ENCODE results near the gene PCGF1.

DNA sequence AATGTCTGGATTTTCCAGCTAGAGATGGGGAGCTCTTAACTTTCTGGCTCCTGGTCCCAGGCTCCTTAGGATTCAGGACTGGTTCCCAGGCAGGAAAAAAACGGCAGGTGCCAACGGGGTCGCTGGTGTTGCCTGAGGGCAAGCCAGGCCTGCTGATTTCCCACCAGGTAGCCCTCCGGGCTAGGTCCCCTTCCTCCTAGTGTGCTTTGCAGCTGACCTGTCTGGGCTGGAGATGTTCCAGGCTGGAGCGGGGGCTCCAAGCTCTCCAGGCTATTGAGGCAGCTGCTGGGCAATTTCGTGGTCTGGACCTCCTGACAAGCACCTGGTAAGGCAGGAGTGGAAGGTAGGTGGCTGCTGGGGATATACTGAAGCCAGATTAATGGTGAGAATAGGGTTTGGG, 33.0 kb downstream of the PCGF1 start:
- no peak for TF ChIP-seq POLR2A (IDR thresholded peaks at IDR 0.05; ENCODE audit: low read length)
- TF ChIP-seq GATA1 (IDR thresholded peaks at IDR 0.05; ENCODE audit: low read depth, low read length) = no peak

Data from erythroblast (primary cell).